Measurements from ENCODE around the gene SHISAL2B.
"Not testable (repeated sequence)": the region's sequence is repeated elsewhere in the genome, so short reads cannot be mapped to it uniquely, and the experiment has no call there.

Gene SHISAL2B

DNA sequence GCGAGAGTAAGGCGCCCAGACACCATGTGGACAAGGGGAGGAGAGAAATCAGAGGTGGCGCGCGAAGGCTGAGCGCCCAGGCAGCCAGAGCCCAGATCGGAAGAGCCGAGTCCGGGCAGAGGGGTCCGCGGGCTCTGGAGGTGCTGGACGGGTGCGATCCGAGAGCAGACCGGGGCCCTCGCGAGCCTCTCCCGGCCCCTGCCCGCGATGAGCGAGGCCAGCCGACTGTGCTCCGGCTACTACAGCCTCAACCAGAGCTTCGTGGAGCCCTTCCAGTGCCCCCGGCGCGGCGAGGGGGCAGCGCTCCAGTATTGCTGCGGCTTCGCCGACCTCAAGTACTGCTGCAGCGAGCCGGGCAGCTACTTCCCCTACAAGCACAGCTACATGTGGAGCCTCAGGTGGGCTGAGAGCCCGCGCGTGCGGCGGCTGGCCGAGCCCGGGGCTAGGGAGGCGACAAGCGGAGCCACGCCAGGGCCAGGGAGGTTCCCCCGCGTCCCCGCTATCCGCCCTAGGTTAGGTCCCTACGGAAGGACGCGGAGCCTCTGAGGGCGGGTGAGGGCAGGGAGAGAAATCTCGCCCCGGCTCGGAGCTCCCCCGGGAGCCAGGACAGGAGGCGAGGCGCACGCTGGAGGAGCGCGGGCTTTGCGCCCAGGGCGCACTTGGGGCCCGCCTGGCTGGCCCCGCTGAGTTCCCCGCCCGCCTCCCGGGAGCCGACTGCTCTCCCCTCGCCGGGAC is at the start of gene SHISAL2B:
TSS of gene SHISAL2B (plus strand) at position 87 of the 735 bp plus-strand sequence. CDS start at position 208, 121 bp downstream.
- no peak for DNase-seq (ENCODE audit: low read depth)

DNA sequence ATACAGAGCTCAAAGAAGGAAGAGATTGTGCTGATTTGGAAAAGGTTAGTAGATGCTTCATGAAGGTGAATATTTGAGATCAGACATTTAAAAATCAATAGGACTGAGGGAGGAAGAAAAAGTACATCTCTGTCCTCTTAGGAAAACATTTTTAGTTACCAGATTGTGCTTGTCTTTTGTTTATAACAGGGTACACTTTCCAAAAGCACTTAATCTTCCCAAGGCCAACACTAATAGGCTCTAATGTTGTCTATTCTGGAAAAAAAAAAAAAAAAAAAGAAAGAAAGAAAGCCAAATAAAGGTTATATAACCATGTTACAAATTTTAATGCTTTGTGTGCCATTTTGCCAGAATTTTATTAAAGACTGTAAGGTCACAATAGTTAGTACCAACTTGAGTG is 45.5 kb upstream of the SHISAL2B start:
- no peak for DNase-seq (ENCODE audit: low read depth)

DNA sequence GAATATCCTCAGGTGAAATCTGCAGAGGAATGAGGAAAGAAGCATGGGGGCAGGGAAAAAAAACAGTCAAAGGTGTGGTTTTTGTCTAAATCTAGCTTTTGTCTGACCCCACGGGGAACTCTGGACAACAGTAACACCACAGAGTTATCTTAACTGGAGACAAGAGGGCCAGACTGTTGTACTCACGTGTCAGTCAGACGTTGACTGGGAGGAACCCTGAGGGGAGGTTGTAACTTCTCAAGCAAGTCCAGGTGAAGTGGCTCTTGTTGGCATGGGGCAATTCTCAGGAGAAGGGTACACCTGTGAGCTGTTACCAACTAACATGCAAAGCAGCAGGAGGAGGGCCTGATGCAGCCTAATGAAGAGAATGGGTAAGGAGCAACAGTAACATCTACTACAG is 44.1 kb upstream of the SHISAL2B start:
- no peak for DNase-seq (ENCODE audit: low read depth)

DNA sequence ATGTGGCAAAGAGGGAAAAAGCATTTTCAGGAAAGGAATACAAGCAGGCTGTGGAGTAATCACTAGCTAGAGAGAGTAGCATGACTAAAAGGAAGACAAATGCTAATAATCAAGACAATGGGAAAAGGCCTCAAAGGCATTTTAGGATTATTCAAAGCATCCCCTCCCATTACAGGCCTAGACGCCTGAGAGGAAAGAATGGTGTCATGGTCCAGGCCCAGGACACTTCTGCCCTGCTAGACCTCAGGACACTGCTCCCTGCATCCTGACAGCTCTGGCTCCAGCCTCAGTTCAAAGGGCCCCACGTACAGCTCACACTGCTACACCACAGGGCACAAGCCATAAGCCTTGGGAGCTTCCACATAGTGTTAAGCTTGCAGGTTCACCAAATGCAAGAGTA is 40.8 kb upstream of the SHISAL2B start:
- no peak for DNase-seq (ENCODE audit: low read depth)

DNA sequence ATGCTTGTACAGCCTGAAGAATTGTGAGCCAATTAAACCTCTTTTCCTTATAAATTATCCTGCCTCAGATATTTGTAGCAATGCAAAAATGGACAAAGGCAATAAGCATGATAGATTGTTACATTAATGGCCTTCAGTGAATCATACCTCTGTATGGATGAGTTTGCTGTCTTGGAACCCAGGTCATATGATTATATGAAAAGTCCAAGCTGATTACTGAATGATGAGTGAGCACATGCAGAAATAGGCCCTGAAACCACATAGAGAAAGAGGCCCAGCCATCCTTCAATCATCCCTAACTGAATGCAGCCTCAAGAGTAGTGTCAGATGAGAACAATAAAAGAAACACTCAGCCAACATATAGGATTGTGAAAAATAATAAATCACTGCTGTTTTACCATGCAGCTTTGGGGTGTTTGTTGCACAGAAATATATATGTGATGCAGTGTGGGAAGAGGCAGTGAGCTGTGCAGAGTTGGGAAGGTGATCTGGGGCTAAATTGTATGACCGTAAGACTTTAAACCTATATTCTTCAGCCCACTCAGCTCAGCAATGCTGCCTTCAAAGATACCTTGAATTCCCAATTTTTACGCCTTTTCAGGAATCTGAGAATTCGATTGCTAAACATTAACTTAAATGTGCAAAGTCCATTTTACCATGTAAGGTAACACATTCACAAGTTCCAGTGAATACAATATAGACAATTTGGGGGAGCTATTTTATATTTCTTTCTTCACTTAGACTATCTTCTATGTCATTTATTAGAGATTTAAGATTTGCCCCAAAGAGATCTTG is 36.3 kb upstream of the SHISAL2B start:
- no peak for DNase-seq (ENCODE audit: low read depth)

DNA sequence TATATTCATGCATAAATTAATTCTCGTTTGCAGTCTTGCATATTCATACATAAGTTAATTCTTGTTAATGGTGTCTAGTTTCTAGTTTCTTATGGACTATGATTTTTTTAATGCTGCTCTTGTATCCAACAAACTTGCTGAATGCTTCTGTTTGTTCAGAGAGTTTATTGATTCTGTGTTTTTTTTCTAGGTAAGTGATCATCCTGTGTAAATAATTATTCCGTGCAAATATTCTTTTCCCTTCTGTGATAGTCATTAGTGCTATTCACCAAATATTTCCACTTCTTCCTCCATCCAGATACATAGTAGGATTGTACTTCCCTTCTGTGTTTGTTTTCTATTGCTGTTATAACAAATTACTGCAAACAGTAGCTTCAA is 35.8 kb upstream of the SHISAL2B start:
- no peak for DNase-seq (ENCODE audit: low read depth)

DNA sequence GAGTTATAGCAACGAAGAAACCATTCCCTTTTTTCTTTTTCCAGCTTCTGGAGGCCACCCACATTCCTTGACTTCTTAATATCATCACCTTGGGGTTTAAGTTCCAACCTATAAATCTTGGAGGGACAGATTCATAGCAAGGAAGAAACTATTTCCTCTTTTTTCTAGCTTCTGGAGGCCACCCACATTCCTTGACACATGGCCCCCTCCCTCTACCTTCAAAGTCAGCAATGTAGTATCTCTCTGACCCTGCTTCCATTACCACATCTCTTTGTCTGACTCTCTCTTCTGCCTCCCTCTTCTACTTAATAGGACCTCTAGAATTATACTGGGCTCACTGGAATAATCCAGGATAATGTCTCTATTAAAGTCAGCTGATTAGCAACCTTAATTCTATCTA is 34.7 kb upstream of the SHISAL2B start:
- DNase-seq (ENCODE audit: low read depth): no peak

DNA sequence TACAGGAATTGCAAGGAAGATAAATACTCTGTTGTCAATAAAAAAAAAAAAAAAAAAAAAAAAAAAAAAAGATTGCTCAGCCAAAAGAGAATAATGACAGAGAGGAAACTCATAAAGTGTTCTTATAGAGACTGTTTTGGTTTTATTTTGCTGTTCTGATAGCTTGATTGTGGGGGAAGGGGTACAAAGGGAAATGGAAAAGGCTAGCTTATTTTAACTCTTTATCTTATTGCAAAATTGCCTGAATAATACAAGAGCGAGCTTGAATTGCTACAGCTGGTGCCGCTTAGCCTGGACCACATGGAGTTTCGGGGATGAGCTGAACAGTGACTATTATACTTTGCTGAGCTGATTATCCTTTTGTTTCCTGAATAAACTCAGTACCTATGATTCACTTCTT is 31.0 kb upstream of the SHISAL2B start:
- no peak for DNase-seq (ENCODE audit: low read depth)

DNA sequence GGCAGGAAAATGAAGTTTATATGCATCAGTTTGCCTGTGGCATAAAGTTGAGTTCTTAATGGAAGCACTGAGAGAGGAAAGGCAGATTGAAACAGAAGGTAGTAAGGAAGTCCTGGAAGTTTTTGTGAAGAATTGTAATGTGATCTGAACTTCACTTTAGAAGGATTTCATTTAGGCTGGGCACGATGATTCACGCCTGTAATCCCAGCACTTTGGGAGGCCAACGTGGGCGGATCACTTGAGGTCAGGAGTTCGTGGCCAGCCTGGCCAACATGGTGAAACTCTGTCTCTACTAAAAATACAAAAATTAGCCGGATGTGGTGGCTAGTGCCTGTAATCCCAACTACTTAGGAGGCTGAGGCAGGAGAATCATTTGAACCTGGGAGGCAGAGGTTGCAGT is 27.1 kb upstream of the SHISAL2B start:
- not testable (repeated sequence) for DNase-seq (ENCODE audit: low read depth)

DNA sequence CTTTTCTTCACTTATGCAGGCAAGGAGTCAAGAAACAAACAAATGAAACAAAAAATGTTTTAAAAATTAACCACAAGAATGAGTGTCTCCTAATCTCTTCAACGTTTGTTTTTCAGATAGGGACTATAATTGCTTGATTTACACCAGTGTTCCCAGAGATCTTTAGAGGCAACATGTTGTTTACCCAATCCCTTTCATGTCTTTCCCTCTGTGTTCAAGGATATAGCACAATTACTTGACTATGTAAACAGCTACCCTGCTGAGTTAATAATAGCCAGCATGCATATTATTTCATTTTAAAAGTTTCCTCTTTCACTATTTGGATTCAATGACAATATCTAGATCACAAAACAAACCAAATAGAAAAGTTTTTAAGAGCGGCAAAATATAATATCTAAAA is 25.1 kb upstream of the SHISAL2B start:
- DNase-seq (ENCODE audit: low read depth): no peak

DNA sequence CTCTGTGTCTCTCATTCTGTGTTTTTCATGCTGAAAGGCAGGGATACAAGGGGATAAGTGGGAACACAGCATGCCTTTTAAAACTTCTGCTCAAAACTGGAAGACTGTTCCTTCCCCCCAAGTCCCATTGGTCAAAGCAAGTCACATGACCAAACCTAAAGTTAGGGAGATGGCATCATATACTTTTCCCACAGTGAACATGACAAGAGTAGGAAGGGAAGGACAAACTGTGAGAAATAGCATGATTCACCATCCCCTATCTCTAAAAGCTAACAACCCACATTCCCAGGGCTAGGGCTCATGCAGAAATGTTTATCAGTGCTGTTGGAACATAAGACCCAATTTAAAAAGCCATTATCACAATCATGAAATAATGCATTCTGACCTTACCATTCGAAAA is 24.2 kb upstream of the SHISAL2B start:
- no peak for DNase-seq (ENCODE audit: low read depth)

DNA sequence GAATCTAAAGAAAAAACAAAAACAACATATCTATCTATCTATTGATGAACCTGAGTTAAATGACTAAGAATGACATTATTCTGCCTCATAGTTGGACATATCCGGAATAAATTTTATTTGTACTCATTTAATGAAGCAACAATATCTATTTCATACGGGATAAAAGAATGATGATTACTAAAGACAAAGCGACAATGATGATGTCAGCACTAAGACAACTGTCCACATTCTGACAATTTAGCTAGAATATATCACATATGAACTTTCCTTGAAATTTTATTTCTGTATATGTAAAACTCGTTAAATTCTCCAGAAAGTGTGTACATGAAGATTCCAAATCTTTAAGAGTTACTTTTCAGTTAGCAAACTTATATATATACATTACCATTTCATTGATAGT is 23.2 kb upstream of the SHISAL2B start:
- no peak for DNase-seq (ENCODE audit: low read depth)

DNA sequence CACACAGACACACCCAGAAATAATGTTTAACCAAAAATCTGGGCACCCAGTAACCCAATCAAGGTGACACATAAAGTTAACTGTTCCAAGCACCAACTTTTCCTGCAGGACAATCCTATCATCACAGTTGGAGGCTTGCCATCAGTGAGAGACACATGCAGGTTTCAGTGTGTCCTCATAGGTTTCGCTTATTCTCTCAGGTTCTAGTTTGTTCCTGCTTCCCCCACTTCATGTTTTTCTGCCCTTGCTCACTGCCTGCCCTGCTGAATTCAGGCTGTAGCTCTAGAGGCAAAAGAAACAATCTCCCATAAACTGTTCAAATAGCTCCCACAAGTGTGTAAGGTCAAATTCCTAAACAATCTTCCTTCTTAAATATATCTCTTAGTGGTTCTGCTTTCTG is 20.0 kb upstream of the SHISAL2B start:
- DNase-seq (ENCODE audit: low read depth): no peak

DNA sequence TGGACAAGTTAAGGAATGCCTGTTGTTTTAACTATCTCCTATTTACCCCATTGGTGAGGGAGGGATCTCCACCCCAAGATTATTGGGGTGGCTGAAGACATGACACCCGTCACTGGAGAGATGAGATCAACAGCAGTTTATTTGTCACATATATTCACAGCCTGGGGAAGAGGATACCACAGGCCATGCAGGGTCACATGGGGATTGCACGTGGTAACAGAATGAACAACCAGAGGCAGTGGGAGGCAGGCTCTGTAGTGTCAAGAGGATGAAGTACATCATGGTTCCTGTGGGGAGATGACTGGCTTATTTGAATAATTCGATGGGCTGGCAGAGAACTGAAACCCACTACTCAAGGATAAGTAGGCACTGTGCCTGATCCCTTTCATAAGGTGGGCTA is 18.6 kb upstream of the SHISAL2B start:
- DNase-seq (ENCODE audit: low read depth): no peak

DNA sequence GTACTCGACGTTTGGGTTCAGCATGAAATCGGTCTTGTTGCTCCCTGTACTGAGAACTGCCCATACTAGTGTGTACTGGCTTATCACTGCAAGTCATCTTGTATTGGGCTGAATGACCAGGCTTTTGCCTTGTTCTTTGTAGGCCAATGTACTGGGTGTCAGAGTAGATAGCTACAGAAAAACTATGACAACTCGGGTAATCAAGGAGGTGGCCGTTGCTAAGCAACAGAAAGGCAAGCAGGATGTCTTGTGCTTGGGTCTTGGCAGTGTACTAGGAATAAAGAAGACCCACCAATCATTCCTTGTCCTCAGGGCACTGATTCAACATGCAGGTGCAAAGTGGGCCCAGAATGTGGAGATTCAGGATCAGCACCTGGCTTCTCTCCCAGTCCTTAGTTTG is 11.9 kb upstream of the SHISAL2B start:
- no peak for DNase-seq (ENCODE audit: low read depth)

DNA sequence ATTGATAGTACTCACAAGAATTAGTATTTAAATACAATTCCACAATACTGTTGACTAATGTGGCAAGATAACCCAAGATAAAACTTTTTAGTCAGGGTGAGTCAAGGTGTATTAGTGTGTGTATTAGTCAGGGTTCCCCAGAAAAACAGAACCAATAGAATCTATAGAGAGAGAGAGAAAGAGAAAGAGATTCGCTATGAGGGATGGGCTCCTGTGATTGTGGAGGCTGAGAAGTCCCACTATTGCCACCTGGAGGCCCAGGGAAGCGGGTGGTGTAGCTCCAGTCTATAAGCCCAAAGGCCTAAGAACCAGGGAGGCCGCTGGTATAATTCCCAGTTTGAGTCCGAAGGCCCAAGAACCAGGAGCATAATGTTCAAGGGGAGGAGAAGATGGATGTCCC is 10.0 kb upstream of the SHISAL2B start:
- DNase-seq (ENCODE audit: low read depth): no peak

DNA sequence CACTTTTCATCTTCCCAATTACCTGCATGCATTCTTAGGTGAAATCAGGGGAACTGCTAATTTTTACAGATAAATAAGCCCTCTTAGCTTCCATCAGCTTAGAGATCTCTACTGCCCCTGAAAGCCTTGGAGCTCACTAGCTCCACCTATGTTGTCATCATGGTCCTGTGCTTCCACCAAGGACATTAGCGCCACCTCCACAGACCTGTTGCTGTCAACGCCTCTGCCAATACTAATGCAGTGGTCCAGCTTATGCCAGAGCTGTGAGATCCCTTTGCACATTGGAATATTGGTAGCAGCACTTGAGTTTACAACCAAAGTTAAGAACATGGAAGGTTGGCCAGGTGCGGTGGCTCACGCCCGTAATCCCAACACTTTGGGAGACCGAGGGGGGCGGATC is 7.7 kb upstream of the SHISAL2B start:
- DNase-seq (ENCODE audit: low read depth): no peak

DNA sequence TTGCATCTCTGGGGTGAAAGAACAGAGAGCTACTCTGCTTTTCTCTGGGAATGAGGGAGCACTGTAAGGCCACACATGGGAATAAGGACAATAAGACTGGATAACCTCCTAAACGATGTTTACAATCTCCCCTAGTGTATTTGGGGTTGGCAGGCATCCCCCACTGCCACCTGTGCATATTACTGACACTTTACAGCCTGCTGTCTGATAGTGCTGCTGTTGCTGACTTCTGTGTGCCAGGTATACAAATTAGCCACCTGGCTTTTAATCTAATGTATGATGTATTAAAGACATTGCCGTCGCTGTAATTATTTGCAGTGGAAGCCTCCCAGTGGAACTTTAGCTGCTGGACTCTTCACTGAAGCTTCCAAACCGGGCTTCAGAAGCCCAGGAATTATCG is 4.4 kb upstream of the SHISAL2B start:
- DNase-seq (ENCODE audit: low read depth): no peak

DNA sequence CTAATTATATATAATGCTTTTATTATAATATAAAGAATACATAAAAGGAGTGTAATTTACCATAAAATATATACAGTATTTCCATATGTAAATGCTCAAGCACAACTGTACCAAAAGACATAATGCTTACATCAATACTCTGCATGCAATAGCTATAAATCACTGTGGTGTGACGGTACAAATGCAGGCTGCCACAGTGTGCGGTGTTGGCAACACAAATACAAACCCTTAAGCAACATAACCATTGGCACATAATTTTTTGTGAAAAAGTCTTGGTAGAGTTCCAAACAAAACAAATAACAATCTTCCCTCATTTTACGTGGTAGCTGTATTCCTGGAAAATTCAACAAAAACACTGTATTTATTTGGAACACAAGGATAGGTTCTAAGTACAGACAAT is 1.9 kb upstream of the SHISAL2B start:
- DNase-seq (ENCODE audit: low read depth): no peak

DNA sequence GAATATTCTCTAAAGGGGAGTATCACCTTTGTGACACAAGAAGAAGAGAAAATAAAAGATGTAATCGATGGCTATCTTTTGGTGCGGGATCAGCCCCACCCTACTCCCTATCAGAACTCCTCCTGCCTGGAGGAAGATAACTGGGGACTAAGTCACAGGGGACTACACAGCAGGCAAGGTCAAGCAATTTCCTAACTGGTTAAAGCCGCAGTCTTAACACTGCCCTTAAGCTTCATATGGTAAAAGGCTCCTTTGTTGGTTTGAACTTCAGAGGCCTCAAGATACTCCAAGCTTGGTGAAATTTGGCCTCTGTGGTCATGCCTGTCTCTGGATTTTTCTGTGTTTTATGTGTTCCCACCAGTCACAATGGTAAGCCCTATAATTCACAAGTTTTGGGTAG is 1.3 kb upstream of the SHISAL2B start:
- DNase-seq (ENCODE audit: low read depth): no peak

DNA sequence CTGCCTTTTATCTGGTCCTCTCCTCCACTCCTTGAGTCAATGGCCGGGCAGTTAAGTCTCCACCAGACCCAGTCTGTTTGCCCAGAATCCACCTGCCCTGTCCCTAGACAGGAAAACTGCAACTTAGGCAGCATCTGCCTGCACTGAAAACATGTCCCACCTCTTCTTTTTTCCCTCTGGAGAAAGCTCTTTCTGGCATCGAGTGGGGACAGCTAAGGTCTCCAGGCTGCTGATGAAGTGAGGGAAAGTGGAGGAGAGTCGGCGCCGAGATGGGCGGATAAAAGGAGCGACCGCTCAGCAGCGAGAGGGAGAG is 243 bp upstream of the SHISAL2B start:
- no peak for DNase-seq (ENCODE audit: low read depth)

DNA sequence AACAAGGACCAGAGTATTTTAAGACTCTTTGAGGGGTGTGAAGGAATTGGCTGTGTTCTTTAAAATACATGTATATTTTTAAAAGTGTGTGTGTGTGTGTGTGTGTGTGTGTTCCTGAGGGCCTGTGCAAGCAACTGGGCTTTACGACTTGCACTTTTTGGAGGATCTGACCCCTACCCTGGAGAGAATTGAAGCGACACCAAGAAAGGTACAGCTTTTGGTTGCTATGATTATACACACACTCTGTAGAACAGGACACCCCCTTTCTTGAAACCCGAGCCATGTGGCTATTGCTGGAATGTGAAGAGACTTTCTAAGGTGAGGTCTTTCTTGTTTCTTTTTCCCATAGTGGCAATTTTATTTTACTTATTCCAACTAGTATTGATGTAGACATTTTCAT is 988 bp downstream of the SHISAL2B start:
- no peak for DNase-seq (ENCODE audit: low read depth)

DNA sequence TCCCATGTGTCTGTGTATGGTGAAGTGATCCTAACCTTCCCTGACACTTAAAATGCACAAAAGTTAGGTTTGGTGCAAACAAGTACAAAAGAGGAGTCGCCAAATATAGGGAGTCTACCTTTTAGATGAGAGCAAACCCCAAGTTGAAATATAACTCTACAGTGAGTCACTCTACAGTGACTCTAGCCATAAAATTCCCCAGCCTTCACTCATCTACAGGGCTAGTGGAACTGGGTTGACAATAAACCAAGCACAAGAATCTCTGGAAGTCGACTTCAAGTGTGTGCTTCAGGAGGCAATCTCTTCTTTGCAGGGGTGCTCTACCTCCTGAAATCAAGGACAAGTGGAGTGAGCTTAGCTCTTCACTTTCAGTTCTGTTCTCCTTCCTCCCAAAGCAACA is 3.3 kb downstream of the SHISAL2B start:
- no peak for DNase-seq (ENCODE audit: low read depth)

DNA sequence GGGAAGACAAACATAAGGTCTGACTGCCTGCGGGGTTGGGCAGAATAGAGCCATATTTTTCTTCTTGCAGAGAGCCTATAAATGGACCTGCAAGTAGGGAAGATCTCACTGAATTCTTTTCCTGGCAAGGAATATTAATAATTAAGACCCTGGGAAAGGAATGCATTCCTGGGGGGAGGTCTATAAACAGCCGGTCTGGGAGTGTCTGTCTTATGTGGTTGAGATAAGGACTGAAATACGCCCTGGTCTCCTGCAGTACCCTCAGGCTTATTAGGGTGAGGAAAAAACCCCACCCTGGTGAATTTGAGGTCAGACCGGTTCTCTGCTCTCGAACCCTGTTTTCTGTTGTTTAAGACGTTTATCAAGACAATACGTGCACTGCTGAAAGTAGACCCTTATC is 6.1 kb downstream of the SHISAL2B start:
- not testable (repeated sequence) for DNase-seq (ENCODE audit: low read depth)
